ENCODE measurements around the gene CELF1. TPM values are rescaled to one million over a fixed set of nuclear protein-coding genes. Genes with fewer than 3 reads are reported as not detected.

The CELF1 gene
- total RNA-seq, 1 experiment from 2014 or later = 157 TPM

GRCh38 chr11:47504910-47505309 is 48.0 kb downstream of the CELF1 start:
- no peak for TF ChIP-seq CTCF (IDR thresholded peaks at IDR 0.05; ENCODE audit: unreplicated experiment)
- no peak for DNase-seq
- intact Hi-C loops (cut with micrococcal nuclease; ENCODE audit: unreplicated experiment) = loop anchor here (5.0 kb wide), 1 partner anchor 47 kb away; the partner anchor contains the start of gene CELF1
- Mint-ChIP-seq H3K9me3 (ENCODE audit: low read depth, unreplicated experiment) (no peaks in the 10 kb centered on the region), H3K4me1 (ENCODE audit: low read depth, unreplicated experiment) (peaks cover 22% of the 10 kb centered on the region), H3K27ac (ENCODE audit: unreplicated experiment) (no peak overlapping the region), H3K27me3 (ENCODE audit: unreplicated experiment) (no peaks in the 10 kb centered on the region), H3K4me3 (ENCODE audit: low read depth, unreplicated experiment) (no peak overlapping the region), H3K36me3 (ENCODE audit: insufficient read depth, unreplicated experiment) (peaks cover 30% of the 10 kb centered on the region)
- CTCF ChIA-PET = no interaction called here
- BruUV-seq (replicated peaks) = no TSS peak

- TF ChIP-seq CTCF (IDR thresholded peaks at IDR 0.05; ENCODE audit: unreplicated experiment) = no peak
Observed at GRCh38 chr11:47503227-47503626, 49.7 kb downstream of the CELF1 start.

DNA sequence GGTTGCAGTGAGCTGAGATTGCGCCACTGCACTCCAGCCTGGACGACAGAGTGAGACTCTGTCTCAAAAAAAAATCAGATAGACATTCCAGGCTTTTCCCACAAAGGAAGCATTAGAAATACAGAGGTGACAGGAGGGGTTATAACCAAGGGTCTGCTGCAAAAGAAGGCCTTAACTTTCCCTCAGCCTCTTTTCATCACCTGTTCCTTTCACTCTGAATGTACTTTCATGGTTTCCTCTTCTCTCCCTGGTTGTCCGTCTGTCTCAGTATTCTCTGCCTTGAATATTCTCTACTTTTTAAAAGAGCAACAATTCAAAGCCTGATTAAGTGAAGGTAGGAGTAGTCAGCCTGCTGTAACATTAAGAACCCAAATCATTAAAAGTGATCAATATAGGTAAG is 50.2 kb downstream of the CELF1 start:
- no peak for DNase-seq
- no peak overlapping the region for H3K4me3 Mint-ChIP-seq (ENCODE audit: low read depth, unreplicated experiment)
- CTCF ChIA-PET = no interaction called here
- H3K27ac Mint-ChIP-seq (ENCODE audit: unreplicated experiment) = no peak overlapping the region
- no peak for TF ChIP-seq CTCF (IDR thresholded peaks at IDR 0.05; ENCODE audit: unreplicated experiment)
- intact Hi-C loops (cut with micrococcal nuclease; ENCODE audit: unreplicated experiment) = no loop called here
- no peaks in the 10 kb centered on the region for H3K27me3 Mint-ChIP-seq (ENCODE audit: unreplicated experiment)
- H3K4me1 Mint-ChIP-seq (ENCODE audit: low read depth, unreplicated experiment) = peaks cover under 1% of the 10 kb centered on the region
- no peaks in the 10 kb centered on the region for H3K9me3 Mint-ChIP-seq (ENCODE audit: low read depth, unreplicated experiment)
- peaks cover 14% of the 10 kb centered on the region for H3K36me3 Mint-ChIP-seq (ENCODE audit: insufficient read depth, unreplicated experiment)
- BruUV-seq (replicated peaks) = no TSS peak

More at GRCh38 chr11:47503227-47503626, 49.7 kb downstream of the CELF1 start:
- no peak for DNase-seq
- H3K4me3 Mint-ChIP-seq (ENCODE audit: low read depth, unreplicated experiment) = no peak overlapping the region
- CTCF ChIA-PET = no interaction called here
- BruUV-seq (replicated peaks) = no TSS peak
- no peaks in the 10 kb centered on the region for H3K27me3 Mint-ChIP-seq (ENCODE audit: unreplicated experiment)
- H3K27ac Mint-ChIP-seq (ENCODE audit: unreplicated experiment) = no peak overlapping the region
- intact Hi-C loops (cut with micrococcal nuclease; ENCODE audit: unreplicated experiment) = no loop called here
- peaks cover 5% of the 10 kb centered on the region for H3K4me1 Mint-ChIP-seq (ENCODE audit: low read depth, unreplicated experiment)
- peaks cover 14% of the 10 kb centered on the region for H3K36me3 Mint-ChIP-seq (ENCODE audit: insufficient read depth, unreplicated experiment)
- H3K9me3 Mint-ChIP-seq (ENCODE audit: low read depth, unreplicated experiment) = no peaks in the 10 kb centered on the region

DNA sequence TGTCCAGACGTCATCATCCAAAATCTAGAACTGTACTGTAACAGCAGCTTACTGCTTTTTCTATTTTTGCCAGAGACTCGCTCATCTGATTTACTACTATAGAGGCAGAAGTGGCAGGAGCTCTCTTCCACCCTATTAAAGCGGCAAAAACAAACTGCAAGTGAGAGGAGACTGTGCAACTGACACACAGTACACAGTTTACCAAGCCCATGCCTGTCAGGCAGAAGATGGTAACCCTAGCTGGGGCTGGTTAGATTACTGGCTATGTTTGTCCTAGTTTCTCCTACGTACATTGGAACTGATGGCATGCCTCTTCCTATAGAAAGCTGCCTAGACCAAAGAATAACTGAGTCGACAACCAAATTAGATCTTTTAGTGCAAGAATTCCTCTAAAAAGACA is 51.8 kb downstream of the CELF1 start:
- TF ChIP-seq CTCF (IDR thresholded peaks at IDR 0.05; ENCODE audit: unreplicated experiment) = no peak
- no peaks in the 10 kb centered on the region for H3K9me3 Mint-ChIP-seq (ENCODE audit: low read depth, unreplicated experiment)
- DNase-seq = no peak
- H3K27ac Mint-ChIP-seq (ENCODE audit: unreplicated experiment) = no peak overlapping the region
- H3K36me3 Mint-ChIP-seq (ENCODE audit: insufficient read depth, unreplicated experiment) = peaks cover 9% of the 10 kb centered on the region
- CTCF ChIA-PET = interaction anchor here (1.0 kb wide), 1 partner anchor 10 kb away, joined by 3 read pairs; no protein-coding TSS in a partner anchor
- H3K4me1 Mint-ChIP-seq (ENCODE audit: low read depth, unreplicated experiment) = no peaks in the 10 kb centered on the region
- BruUV-seq (replicated peaks) = no TSS peak
- H3K27me3 Mint-ChIP-seq (ENCODE audit: unreplicated experiment) = no peaks in the 10 kb centered on the region
- H3K4me3 Mint-ChIP-seq (ENCODE audit: low read depth, unreplicated experiment) = no peak overlapping the region
- intact Hi-C loops (cut with micrococcal nuclease; ENCODE audit: unreplicated experiment) = no loop called here

Measured in Calu3 (cell line).